GM19043 (cell line): ENCODE measurements around the gene HIC2.
"Not testable (repeated sequence)": the region's sequence is repeated elsewhere in the genome, so short reads cannot be mapped to it uniquely, and the experiment has no call there.

Experiments used
- ATAC-seq: cut with Tn5 transposase; IDR thresholded peaks from one replicate; pipeline ENCODE4 v1.9.1; 2021; ENCODE audit warnings: low read depth; ENCODE audit not compliant: unreplicated experiment

The HIC2 gene

DNA sequence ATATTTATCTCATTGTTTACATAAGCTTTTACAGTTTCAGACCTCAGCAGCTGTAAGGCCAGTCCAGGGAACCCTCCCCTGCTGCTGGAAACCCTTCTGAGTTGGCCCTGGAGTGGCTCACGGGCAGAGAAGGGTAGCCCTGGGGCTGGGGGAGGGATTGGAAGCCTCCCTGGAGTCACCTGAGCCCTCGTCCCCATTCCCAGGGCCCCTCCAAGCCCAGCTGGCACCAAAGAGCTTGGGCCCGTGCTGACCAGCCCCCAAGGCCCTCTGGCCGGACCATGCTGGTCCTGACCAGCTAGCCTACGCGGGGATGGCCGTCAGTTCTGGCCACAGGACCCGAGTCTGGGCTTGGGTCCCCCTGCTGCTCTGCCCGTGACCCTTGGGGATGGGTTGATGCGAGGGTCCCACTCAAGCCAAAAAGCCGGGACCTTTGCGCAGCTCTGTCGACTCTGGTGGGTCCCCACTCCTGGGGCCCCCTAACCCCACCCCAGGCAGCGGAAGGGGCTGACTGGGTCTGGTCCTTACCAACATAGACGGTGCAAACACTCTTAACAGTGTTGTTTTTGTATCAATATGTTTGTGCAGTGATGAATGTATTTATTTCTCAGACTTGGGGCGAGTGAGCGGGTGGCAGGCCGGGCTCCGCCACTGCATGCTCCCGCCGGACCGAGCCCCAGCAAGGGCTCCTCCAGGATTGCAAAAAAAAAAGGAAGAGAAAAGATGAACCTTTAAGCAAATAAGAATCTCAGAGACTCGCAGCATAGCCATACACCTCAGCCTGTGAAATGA is 32.6 kb downstream of the HIC2 start:
- no peak for ATAC-seq

DNA sequence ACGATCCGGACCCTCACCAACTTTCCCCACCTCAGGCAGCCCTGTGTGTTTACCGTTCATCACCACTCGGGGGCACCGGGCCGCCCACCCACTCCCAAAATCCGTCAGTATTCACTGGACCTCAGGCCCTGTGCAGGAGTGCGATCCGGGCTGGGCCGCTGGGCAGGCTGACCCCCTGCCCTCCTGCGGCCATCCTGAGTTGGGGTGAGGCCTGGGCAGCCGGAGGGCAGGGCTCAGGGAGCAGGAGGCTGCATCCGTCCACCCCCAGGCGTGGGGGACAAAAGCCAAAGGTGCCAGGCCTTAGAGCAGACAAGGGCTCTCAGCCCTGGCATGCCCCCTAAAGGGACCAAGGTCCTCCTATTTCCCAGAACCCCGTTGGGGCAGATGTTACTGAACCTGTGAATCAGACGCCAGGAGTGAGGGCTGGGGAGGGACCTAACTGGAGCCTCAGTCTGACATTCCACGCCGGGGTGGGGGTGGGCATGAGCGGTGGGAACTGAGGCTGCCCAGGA is 33.2 kb downstream of the HIC2 start:
- no peak for ATAC-seq

DNA sequence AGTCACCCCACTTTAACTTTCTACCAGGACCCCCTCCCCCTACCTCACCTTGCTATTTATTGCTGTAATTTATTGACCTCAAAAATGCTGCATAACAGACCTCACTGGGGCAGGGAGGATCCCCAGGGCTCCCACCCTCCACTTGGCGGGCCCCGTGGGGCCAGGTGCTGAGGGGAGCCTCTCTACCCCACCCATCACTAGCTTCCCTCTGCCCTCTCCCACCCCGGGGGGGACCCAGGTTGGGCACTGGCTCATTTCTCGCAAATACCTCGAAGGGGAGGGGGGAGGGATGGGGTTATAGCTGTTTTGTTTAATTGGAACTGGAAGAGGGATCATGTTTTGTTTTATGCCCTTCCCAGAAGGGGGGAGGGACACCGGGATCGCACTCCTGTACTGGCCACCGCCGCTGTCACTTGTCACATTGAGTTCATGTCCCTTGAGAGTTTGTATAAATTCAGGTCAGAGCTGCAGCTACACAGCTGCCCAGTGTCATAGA is 33.7 kb downstream of the HIC2 start:
- no peak for ATAC-seq

DNA sequence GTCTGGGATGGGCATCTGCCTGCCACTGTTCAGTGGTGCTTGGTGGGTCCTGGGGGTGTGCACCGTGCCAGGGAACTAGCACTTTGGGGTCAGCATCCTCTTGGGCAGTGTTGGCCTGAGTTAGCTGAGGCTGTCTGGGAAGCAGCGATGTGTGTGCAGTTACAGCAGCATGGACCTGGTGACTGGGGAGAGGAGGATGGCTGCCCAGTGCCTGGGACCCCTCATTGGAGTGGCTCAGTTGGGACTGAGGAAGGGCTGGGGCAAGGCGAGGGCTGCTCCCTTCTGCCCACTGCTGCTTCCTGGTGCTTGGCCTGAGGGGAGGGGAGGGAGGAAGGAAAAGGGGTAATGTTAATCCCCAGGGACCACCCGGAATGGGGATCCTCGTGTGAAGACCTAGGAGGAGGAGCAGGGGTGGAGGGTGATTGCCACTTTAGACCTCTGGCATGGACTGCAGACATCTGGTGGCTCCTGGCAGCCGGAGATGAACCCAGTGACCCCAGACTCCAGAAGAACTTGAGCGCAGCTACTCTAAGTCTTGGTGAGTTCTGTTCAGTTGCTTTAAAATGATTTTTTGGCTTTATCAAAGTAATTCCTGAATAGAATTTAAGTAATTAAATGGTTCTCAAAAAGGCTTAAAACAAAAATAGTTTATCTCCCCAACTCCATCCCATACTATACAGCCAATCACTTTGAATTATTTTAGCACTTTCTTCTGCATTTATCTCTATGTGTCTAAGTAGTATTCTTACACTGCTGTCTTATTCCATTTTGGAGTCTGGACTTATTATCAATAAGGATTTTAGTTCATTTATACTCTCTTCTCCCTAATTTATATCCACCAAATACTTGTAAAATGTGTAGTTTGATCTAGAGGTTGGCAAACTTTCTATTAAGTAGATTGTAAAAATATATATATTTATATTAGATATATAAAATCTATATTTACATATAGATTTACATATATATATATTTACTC is 34.7 kb downstream of the HIC2 start:
- no peak for ATAC-seq

DNA sequence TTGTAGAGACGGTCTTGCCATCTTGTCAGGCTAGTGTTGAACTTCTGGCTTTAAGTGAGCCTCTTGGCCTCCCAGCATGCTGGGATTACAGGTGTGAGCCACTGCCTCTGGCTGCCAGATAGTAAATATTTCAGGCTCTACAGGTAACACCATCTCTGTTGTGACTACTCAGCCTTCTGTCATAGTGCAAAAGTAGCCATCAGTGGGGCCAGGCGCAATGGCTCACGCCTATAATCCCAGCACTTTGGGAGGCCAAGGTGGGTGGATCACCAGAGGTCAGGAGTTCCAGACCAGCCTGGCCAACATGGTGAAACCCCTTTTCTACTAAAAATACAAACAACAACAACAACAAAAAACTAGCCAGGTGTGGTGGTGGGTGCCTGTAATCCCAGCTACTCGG is 35.5 kb downstream of the HIC2 start:
- ATAC-seq = not testable (repeated sequence)

DNA sequence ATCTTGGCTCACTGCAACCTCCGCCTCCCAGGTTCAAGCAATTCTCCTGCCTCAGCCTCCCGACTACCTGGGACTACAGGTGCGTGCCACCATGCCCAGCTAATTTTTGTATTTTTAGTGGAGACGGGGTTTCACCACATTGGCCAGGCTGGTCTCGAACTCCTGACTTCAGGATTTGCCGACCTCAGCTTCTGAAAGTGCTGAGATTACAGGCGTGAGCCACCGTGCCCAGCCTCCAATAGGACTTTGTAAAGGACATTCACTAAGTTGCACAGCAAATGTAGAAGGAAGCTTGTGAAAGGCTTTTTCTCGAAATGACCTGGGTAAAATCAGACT is 37.8 kb downstream of the HIC2 start:
- ATAC-seq = not testable (repeated sequence)

DNA sequence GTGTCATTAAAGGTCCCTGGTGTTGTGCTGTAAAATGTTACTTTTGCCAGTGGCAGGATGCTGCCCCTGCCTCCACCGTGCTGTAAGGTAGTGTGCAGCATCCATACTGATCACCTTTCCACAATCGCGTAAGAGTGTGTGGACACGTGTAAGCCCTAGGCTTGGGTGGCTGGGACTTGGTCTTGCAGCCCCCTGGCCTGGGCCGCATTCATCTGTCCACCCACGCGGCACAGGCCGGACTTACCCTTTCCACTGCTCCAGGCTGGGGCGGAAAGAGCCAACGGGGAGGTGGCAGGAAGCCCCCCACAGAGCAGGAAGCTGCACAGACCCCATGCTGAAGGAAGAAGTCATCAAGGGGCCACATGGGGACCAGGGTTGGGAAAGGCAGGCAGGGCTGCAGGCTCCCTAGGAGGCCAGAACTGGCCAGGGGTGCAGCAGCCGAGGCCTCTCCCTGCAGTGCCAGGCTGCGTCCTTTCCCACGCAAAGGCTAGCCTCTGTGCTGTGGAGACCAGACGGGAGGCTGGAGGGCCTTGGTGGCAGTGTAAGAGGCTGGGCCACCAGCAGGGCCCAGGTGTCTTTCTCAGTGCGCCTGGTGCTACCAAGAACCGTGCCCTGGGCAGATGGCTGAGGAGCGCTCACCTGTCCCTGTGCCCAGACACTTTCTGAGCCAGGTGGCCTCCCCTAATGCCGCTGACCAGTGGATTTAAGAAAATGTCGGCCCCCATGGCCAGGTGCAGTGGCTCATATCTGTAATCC is 38.3 kb downstream of the HIC2 start:
- ATAC-seq = no peak

DNA sequence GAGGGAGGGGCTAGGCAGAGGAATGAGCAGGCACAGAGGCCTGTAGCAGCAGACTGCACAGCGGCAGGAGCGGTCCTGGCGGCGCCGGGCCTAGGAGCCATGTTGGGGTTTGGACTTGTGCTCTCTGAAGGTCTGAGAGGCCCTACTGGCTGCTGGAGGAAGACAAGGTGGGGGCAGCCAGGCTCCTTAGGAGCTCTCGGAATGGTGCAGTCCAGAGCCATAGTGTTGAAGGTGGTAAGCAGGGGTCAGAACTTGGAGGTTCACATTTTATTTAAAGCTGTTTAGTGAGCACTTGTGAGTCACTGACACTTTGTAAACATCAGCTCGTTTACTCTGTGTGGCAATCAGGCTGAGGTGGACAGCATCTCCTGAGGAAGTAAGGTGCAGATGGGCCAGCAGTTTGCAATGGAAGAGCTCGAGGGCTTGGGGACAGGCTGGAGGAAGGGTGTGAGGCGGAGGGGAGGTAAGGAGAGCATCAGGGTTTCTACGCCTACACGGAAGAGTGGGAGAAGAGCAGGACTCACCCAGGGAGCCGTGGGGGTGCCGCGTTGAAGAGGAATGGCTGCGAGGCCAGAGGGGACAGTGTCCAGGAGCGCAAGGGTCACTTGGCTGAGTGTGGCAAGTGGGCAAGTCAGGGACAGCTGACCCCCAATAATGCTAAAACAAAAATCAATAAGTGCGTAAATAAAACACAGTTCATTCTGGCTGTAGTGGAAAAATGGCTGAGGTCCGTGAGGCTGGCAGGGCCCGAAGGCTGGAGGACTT is 40.0 kb downstream of the HIC2 start:
- no peak for ATAC-seq

DNA sequence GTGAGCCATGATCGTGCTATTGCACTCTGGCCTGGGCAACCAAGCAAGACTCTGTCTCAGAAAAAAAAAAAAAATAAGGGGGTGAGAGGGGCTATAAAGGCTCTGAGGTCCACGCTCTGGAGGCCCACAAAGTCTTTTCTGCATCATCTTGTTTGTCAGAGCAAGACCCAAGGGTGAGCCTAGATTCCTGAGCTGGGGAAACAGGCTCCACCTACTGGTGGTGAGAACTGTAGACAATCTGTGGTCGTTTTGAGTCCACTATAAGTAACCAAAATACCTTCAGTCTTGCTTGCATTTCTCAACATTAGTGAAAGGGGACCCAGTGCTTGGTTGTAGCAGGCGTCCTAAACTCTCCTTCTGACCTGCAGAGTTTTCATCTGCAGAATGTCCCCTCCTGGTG is 45.5 kb downstream of the HIC2 start:
- ATAC-seq = not testable (repeated sequence)

DNA sequence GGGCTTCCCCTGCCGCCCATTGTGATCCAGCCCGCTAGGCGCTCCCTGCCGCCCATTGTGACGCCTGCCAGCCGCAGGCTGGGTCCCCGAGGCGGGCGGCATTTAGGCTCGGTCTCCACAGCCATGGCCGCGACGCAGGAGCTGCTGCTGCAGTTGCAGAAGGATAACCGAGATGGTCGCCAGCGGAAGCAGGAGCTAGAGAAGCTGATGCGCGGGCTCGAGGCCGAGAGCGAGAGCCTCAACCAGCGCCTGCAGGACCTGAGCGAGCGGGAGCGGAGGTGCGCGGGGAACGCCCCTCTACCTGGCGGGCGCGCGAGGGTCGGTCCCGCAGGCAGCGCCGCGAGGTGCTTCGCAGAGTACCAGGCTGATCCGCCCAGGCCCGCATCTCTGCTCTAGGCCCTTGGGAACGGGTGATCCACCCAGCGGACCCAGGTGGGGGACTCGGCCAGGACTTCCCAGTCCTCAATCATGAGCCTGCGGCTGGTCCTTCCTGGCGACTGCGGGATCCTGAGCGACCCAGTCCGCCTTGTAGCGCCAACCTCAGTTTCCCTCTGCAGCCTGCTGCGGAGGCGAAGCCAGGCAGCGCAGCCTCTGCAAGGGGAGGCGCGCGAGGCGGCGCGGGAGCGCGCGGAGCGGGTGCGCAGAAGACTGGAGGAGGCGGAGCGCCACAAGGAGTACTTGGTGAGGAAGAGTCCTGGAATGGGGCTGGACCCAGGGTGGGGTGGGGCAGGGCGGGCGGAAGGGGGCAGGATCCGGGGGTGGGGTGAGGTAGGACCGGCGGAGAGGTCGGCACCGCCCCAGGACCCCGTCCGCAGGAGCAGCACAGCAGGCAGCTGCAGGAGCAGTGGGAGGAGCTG is 50.4 kb downstream of the HIC2 start, which contains the start of gene TMEM191C:
TSS of gene TMEM191C (plus strand) at position 51 of the 857 bp plus-strand sequence. CDS start at position 124, 73 bp downstream.
- not testable (repeated sequence) for ATAC-seq

DNA sequence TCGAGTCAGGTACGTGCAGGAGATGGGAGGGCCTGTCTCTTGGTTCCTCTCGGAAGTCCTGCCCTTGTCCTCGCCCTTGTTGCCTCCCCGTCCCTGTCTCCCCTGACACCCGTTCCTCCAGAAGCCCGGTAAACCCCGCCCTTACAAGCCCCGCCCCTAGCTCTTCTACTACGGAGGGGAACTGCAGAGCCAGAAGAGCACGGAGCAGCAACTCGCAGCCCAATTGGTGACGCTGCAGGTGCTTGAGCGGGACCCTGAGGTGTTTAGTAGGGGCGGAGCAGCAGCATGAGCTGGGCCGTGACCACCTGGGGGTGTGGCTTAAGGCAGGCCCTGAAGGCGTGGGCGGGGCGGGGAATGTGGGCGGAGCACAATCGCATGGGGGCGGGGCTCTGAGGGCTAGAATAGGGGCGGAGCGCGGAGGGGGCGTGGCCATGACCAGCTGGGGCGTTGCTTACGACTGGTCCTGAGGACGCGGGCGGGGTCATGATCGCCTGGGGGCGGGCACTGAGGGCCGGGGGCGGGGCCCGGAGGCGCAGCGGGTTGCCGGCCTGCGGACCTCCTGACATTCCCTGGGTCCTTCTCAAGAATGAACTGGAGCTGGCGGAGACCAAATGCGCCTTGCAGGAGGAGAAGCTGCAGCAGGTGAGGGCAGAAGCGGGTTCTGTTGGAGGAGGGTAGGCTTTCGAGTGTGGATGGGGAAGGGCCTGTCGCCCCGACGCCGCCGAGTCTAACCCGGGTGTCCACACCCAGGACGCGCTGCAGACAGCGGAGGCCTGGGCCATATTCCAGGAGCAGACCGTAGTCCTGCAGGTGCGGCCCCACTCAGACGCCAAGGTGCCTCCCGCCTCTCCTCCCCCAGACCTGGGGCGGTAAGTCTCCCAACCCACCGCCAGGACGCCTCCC is 51.3 kb downstream of the HIC2 start:
- ATAC-seq = peak; percentile 89

DNA sequence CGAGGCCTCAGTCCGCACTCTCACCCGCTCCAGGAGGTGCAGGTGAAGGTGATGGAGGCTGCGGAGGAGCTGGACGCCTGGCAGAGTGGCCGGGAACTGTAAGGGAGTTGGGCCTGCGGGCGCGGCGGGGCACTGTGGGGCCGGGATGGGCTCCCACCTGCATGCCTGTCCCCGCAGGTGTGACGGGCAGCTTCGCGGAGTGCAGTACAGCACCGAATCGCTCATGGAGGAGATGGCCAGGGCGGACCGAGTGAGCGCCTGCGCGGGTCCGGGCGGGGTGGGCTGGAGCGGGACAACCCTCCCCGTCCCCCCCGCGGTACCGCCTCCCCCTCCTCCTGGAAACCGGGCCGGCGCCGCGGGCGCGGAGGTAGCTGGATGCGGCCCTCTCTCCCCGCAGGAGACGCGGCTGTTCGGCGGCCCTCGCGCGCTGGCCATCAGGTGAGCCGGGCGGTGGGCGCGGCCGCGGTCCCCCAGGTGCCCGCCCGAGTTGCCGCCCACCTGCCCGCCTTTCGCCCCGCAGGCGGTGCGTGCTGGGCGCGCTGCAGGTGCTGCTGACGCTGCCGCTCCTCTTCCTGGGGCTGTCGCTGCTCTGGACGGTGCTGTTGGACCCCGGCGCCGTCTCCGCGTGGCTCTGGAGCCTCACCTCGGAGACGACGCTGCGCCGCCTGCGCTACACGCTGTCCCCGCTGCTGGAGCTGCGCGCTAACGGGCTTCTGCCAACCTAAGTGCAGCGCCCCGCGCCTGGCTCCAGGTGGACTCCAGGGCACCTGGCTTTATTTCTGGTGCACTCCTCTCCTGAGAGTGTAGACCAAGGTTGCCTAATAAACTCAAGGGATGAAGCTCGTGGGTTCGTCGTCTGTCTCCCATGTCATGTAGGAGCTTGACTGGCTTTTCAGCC is 52.2 kb downstream of the HIC2 start:
- ATAC-seq = not testable (repeated sequence)

DNA sequence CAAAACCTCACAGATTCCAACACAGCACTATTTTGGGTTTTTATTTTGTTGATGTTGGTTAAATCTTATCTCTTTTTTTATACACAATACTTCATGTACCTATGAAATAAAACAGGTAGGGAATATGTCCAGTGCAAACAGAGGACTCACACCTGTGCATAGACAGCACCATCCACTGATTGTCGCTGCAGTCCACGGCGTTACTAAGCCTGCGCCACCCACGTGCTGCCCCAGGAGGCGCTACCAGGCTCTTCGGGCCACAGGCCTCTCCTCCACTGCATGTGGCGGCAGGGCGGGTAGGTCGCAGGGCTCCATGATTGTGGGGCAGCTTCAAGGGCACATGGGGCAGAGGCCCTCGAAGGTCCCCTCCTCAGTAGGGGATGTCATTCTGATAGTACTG is 55.8 kb downstream of the HIC2 start:
- not testable (repeated sequence) for ATAC-seq

DNA sequence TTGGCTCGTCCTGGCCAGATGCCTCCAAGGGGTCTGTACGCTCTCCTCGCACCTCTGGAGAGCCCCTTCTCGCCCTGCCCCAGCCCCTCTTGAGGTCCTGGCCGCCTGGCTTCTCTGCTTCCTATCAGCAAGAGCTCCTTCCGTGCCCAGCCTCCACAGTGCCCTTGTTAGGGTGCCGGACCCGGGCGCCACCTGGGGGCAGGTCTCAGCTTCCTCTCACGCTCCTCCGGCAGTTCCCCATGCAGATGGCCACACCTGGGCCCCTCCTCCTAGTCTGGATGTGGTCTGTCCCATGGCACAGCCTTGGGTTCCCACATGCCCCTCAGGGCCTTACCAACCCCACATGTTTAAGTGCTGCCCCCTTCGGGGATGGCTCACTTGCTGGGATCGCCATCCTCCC is 56.5 kb downstream of the HIC2 start:
- not testable (repeated sequence) for ATAC-seq

DNA sequence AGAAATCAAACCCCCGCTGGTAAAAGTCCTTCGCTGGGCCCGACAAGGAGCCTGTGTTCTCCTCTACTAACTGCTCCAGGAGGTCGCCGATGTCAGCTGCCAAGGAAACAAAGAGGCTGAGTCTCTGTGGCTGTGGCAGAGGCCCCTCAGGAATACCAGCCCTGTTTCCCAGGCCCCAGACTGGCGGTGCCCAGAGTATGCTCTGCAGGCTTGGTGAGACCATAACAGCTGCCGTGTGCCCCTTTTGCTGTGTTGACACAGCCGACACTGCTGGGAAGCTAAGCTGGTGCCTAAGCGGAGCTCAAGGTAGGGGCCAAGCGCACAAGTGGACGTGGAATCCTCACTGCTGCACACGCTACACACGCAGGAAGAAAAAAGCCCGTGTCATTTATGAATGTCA is 66.9 kb downstream of the HIC2 start:
- ATAC-seq = not testable (repeated sequence)

DNA sequence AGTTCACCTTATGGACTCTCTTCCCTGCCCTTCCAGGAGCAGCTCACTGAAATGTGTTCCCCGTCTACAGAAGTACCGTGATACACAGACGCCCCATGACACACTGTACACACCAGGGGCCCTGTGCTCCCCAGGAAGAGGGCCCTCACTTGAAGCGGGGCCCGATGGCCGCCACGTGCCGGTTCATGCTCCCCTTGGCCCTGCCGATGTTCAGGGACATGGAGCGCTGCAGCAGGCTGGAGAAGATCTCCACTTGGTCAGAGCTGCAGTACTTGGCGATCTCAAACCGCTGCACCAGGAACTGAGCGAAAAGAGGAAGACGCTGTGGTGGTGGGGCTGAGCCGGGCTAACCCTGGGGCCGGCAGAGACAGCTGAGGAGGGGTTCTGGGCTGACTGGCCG is 70.6 kb downstream of the HIC2 start:
- ATAC-seq = not testable (repeated sequence)
